RWPE2 (cell line): ENCODE measurements around the gene ATP10A.

ENCODE experiments used
- ATAC-seq: fragments of 200-7000 bp; cut with Tn5 transposase; 3 replicates; pipeline ENCODE4 v1.9.1; 2021; ENCODE audit warnings: low read depth
- DNase-seq: peaks from one replicate; pipeline ENCODE4 v3.0.0-alpha.2; 2020; ENCODE audit warnings: low spot score
- H3K27ac ChIP-seq: fragments of 450-650 bp; 2 replicates; pipeline ENCODE4 v1.5.1; 2017; ENCODE audit warnings: mild to moderate bottlenecking; ENCODE audit not compliant: poor library complexity, severe bottlenecking
- H3K27me3 ChIP-seq: fragments of 250-450 bp; sonication (Bioruptor Pico); 2 replicates; pipeline ENCODE4 v1.5.1; 2021; ENCODE audit warnings: mild to moderate bottlenecking, moderate library complexity; ENCODE audit not compliant: insufficient read depth, poor library complexity, severe bottlenecking
- H3K36me3 ChIP-seq: fragments of 250-450 bp; sonication (Bioruptor Pico); 2 replicates; pipeline ENCODE4 v1.5.1; 2020; ENCODE audit warnings: low read depth, mild to moderate bottlenecking, moderate library complexity
- H3K4me1 ChIP-seq: fragments of 250-450 bp; sonication (Bioruptor Pico); 2 replicates; pipeline ENCODE4 v1.5.1; 2021; ENCODE audit warnings: mild to moderate bottlenecking, moderate library complexity; ENCODE audit not compliant: insufficient read depth, poor library complexity, severe bottlenecking
- H3K4me3 ChIP-seq: fragments of 250-450 bp; sonication (Bioruptor Pico); 2 replicates; pipeline ENCODE4 v1.5.1; 2021; ENCODE audit warnings: mild to moderate bottlenecking, moderate library complexity; ENCODE audit not compliant: severe bottlenecking
- H3K9me3 ChIP-seq: fragments of 250-450 bp; sonication (Bioruptor Pico); 2 replicates; pipeline ENCODE4 v1.5.1; 2021; ENCODE audit warnings: mild to moderate bottlenecking, moderate library complexity; ENCODE audit not compliant: severe bottlenecking
- CTCF ChIP-seq: fragments of 450-650 bp; IDR thresholded peaks from one replicate; pipeline ENCODE4 v1.5.1; 2017; ENCODE audit warnings: mild to moderate bottlenecking, moderate library complexity; ENCODE audit not compliant: poor library complexity, severe bottlenecking

ATP10A gene

GRCh38 chr15:25693321-25694238 is 169.5 kb downstream of the ATP10A start:
- peaks cover 5% of the 10 kb centered on the region for H3K4me1 ChIP-seq
- no peak for ATAC-seq
- peak; percentile 62 for TF ChIP-seq CTCF
- no peaks in the 10 kb centered on the region for H3K27me3 ChIP-seq
- H3K36me3 ChIP-seq: no peaks in the 10 kb centered on the region
- no peak for DNase-seq
- H3K27ac ChIP-seq: no peak overlapping the region
- no peak overlapping the region for H3K4me3 ChIP-seq
- H3K9me3 ChIP-seq: no peaks in the 10 kb centered on the region

DNA sequence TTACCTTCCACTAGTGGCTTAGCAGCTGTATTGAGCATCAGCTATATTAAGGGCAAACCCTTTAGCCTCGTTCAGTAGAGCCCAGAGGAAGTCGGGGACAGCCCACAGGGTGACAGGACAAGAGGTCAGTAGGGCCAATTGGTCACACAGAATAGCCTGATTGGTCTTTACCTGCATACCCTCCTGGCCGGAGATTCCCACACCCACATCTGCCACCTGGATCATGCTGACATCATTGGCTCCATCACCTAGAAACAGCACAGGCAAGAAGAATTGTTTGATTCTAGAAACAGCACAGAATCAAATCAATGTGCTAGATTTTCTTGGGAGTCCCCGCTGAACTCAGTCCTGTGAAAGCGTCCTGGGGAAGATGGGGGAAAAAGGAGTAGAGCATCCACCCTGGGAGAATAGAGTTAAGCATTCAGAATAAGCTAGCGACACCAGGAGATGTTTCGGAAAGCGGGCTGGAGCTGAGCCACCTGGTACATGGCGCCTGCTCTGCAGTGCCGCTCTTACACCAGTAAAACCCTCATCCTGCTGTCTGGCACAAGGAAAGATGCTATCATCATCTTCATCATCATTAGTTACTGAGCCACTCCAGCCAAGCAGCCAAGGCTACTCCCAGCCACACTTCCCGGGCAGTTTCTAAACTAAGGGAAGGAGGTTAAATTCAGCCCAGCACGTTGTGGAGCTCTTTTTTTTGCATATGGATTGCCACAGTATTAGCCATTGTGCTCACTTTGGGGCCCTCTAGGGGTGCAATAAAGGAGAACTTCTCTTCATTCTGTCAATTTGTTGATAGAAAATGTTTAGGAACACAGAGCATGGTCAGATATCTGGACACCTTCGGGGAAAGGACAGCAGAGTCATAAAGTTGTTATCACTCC is 171.3 kb downstream of the ATP10A start:
- DNase-seq: no peak

GRCh38 chr15:25690673-25691543 is 172.2 kb downstream of the ATP10A start:
- Histone ChIP-seq H3K4me3 (no peak overlapping the region), H3K4me1 (peaks cover 5% of the 10 kb centered on the region), H3K36me3 (no peaks in the 10 kb centered on the region), H3K27me3 (no peaks in the 10 kb centered on the region), H3K9me3 (no peaks in the 10 kb centered on the region), H3K27ac (no peak overlapping the region)
- peak; percentile 60 for DNase-seq
- ATAC-seq: peak; percentile 82
- TF ChIP-seq CTCF: no peak

More for the DNA sequence above, 171.3 kb downstream of the ATP10A start:
- Histone ChIP-seq H3K9me3 (no peaks in the 10 kb centered on the region), H3K4me1 (peaks cover 5% of the 10 kb centered on the region), H3K27ac (no peak overlapping the region), H3K27me3 (no peaks in the 10 kb centered on the region), H3K4me3 (no peak overlapping the region), H3K36me3 (no peaks in the 10 kb centered on the region)
- no peak for ATAC-seq
- TF ChIP-seq CTCF: peak; percentile 40

GRCh38 chr15:25689592-25689991 is 173.5 kb downstream of the ATP10A start:
- Histone ChIP-seq H3K36me3 (no peaks in the 10 kb centered on the region), H3K9me3 (no peaks in the 10 kb centered on the region), H3K27me3 (no peaks in the 10 kb centered on the region), H3K4me1 (peaks cover 5% of the 10 kb centered on the region), H3K27ac (no peak overlapping the region), H3K4me3 (no peak overlapping the region)
- ATAC-seq: no peak
- DNase-seq: peak; percentile 51
- TF ChIP-seq CTCF: no peak
